SU-DHL-6 (cell line): Measurements from ENCODE around the gene CDCA3.

Source experiments
- EZH2phosphoT487 ChIP-seq: fragments of 200-600 bp; sonication (generic), shearing (Covaris generic); conservative IDR thresholded peaks from 2 replicates; pipeline ENCODE4 v1.6.1; 2018; ENCODE audit warnings: mild to moderate bottlenecking, antibody characterized with exemption, low read length, moderate library complexity, mixed read lengths
- TF ChIP-seq, protein P1 (sequence below): fragments of 200-600 bp; sonication (generic); IDR thresholded peaks from one replicate; pipeline ENCODE4 v1.5.1; 2017; ENCODE audit warnings: antibody characterized with exemption, mild to moderate bottlenecking, low read length, moderate library complexity; ENCODE audit not compliant: insufficient read depth, poor library complexity, severe bottlenecking

DNA sequence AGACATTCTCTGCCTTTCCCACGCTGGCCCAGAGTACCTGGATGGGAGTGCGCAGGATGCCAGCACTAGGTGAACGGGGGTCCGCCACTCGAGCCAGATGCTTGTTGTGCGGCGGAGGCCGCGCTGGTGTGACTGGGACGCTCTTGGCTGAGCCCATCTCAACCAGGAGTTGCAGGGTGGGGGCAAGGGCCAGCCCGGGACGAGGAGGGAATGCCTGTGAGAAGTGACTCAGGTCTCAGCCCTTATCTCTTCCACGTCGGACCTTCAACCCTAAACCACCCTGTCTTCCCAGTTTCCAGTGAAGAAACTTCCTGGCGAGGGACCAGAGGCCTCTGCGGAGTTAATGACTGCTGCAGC is 312 bp downstream of the CDCA3 start:
- TF ChIP-seq, protein P1, sequence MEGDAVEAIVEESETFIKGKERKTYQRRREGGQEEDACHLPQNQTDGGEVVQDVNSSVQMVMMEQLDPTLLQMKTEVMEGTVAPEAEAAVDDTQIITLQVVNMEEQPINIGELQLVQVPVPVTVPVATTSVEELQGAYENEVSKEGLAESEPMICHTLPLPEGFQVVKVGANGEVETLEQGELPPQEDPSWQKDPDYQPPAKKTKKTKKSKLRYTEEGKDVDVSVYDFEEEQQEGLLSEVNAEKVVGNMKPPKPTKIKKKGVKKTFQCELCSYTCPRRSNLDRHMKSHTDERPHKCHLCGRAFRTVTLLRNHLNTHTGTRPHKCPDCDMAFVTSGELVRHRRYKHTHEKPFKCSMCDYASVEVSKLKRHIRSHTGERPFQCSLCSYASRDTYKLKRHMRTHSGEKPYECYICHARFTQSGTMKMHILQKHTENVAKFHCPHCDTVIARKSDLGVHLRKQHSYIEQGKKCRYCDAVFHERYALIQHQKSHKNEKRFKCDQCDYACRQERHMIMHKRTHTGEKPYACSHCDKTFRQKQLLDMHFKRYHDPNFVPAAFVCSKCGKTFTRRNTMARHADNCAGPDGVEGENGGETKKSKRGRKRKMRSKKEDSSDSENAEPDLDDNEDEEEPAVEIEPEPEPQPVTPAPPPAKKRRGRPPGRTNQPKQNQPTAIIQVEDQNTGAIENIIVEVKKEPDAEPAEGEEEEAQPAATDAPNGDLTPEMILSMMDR: no peak
- no peak for TF ChIP-seq EZH2phosphoT487
